ENCODE measurements around the gene MXD3. TPM values are rescaled to one million over a fixed set of nuclear protein-coding genes. Genes with fewer than 3 reads are reported as not detected.

MXD3 gene
- total and polyA plus RNA-seq, 2 donors (not counting 3 experiments of a cell fraction or from before 2014, with no cell fraction given), result 38.4 to 44.2 TPM

GRCh38 chr5:177314376-177315342 is 3.0 kb upstream of the MXD3 start:
- no peak for TF ChIP-seq FOS (IDR thresholded peaks at IDR 0.05; ENCODE audit: borderline replicate concordance, insufficient read depth, low read length)
- no peak for TF ChIP-seq MAX (IDR thresholded peaks at IDR 0.05; ENCODE audit: insufficient read depth, insufficient read length)
- no peak for TF ChIP-seq JUN (IDR thresholded peaks at IDR 0.05; ENCODE audit: borderline replicate concordance, insufficient read depth, insufficient read length, low read depth)
- BruUV-seq (replicated peaks), result no TSS peak
- H3K27ac ChIP-seq (ENCODE audit: insufficient read depth, low read depth, low read length), result no peak overlapping the region
- dilution Hi-C loops (cut with MboI; ENCODE audit: extremely low pct_ligation_motif_present, low sequenced_read_pairs), result no loop called here
- H3K4me1 ChIP-seq (ENCODE audit: control insufficient read depth, extremely low read depth, insufficient read depth, low read length), result peaks cover 22% of the 10 kb centered on the region
- no peak overlapping the region for H3K9ac ChIP-seq (replicated peaks; ENCODE audit: extremely low read depth, insufficient read depth, low read length)
- intact Hi-C loops (cut with micrococcal nuclease), result loop anchor here (5.0 kb wide), 2 partner anchors 53 to 662 kb away; no protein-coding TSS in a partner anchor
- no peaks in the 10 kb centered on the region for H3K9me1 ChIP-seq (replicated peaks; ENCODE audit: control insufficient read depth, extremely low read depth, insufficient read depth, low read length)
- H3K4me2 ChIP-seq (ENCODE audit: insufficient read depth, low read length), result no peak overlapping the region
- no peak overlapping the region for H2AFZ ChIP-seq (ENCODE audit: low read depth, low read length)
- H3K36me3 ChIP-seq (ENCODE audit: control insufficient read depth in 2 of 2, extremely low read depth in 1 of 2, insufficient read depth in 2 of 2, low read length in 2 of 2), result peaks cover 0 to 3% of the 10 kb centered on the region in 2 experiments
- H3K79me2 ChIP-seq (ENCODE audit: control insufficient read depth, insufficient read depth, low read length), result peaks cover 10% of the 10 kb centered on the region
- CTCF ChIA-PET, result interaction anchor here (1.1 to 2.7 kb wide), 4 partner anchors 56 to 138 kb away, joined by 3 to 12 read pairs (median 6); no protein-coding TSS in a partner anchor
- POLR2A ChIA-PET, result interaction anchor here (0.6 kb wide), 1 partner anchor 30 kb away, joined by 5 read pairs; no protein-coding TSS in a partner anchor
- no peaks in the 10 kb centered on the region for H4K20me1 ChIP-seq (replicated peaks; ENCODE audit: control insufficient read depth, extremely low read depth, insufficient read depth, low read length)
- H3K4me3 ChIP-seq (replicated peaks in 1 of 3; ENCODE audit: insufficient read depth in 1 of 3, low read depth in 1 of 3, low read length in 3 of 3), result no peak overlapping the region
- H3K9me3 ChIP-seq (replicated peaks; ENCODE audit: control insufficient read depth, insufficient read depth, low read length), result no peaks in the 10 kb centered on the region
- DNase-seq (ENCODE audit: low read depth, low spot score) (no peak), FAIRE-seq (no peak)
- no peaks in the 10 kb centered on the region for H3K27me3 ChIP-seq (ENCODE audit: control insufficient read depth in 2 of 2, insufficient read depth in 2 of 2, low read length in 2 of 2)

GRCh38 chr5:177313561-177314259 is 2.0 kb upstream of the MXD3 start:
- Histone ChIP-seq H3K36me3 (ENCODE audit: control insufficient read depth in 2 of 2, extremely low read depth in 1 of 2, insufficient read depth in 2 of 2, low read length in 2 of 2) (peaks cover 0 to 6% of the 10 kb centered on the region in 2 experiments), H3K27ac (ENCODE audit: insufficient read depth, low read depth, low read length) (no peak overlapping the region), H3K79me2 (ENCODE audit: control insufficient read depth, insufficient read depth, low read length) (peaks cover 10% of the 10 kb centered on the region), H2AFZ (ENCODE audit: low read depth, low read length) (no peak overlapping the region), H3K4me3 (replicated peaks in 1 of 3; ENCODE audit: insufficient read depth in 1 of 3, low read depth in 1 of 3, low read length in 3 of 3) (no peak overlapping the region), H3K9ac (replicated peaks; ENCODE audit: extremely low read depth, insufficient read depth, low read length) (no peak overlapping the region), H3K27me3 (ENCODE audit: control insufficient read depth in 2 of 2, insufficient read depth in 2 of 2, low read length in 2 of 2) (no peaks in the 10 kb centered on the region), H3K9me3 (replicated peaks; ENCODE audit: control insufficient read depth, insufficient read depth, low read length) (no peaks in the 10 kb centered on the region), H4K20me1 (replicated peaks; ENCODE audit: control insufficient read depth, extremely low read depth, insufficient read depth, low read length) (no peaks in the 10 kb centered on the region), H3K4me2 (ENCODE audit: insufficient read depth, low read length) (no peak overlapping the region), H3K9me1 (replicated peaks; ENCODE audit: control insufficient read depth, extremely low read depth, insufficient read depth, low read length) (no peaks in the 10 kb centered on the region), H3K4me1 (ENCODE audit: control insufficient read depth, extremely low read depth, insufficient read depth, low read length) (peaks cover 22% of the 10 kb centered on the region)
- intact Hi-C loops (cut with micrococcal nuclease), result loop anchor here (2.0 to 5.0 kb wide), 3 partner anchors 37 to 661 kb away; partner anchors contain the start of gene LMAN2
- POLR2A ChIA-PET, result interaction anchor here (0.6 kb wide), 1 partner anchor 31 kb away, joined by 5 read pairs; no protein-coding TSS in a partner anchor
- dilution Hi-C loops (cut with MboI; ENCODE audit: extremely low pct_ligation_motif_present, low sequenced_read_pairs), result no loop called here
- TF ChIP-seq POLR2AphosphoS5 (IDR thresholded peaks at IDR 0.05; ENCODE audit: insufficient read depth, low read depth, low read length) (no peak), CTCF (IDR thresholded peaks at IDR 0.05; ENCODE audit: extremely low read depth in 1 of 2, insufficient read depth in 1 of 2, low read depth in 1 of 2, low read length in 2 of 2) (no peak)
- CTCF ChIA-PET, result no interaction called here
- BruUV-seq (replicated peaks), result no TSS peak
- no peak for FAIRE-seq
- no peak for DNase-seq (ENCODE audit: low read depth, low spot score)

Measured in endothelial cell of umbilical vein (primary cell).